Activated T-cell treated with anti-CD3 and anti-CD28 coated beads for 4 hours (primary cell): ENCODE data around the gene C1orf159.
"Not testable (repeated sequence)": the region's sequence is repeated elsewhere in the genome, so short reads cannot be mapped to it uniquely, and the experiment has no call there.

Source experiments
- DNase-seq: peaks from one replicate; pipeline ENCODE4 v3.0.0-alpha.2; 2020

C1orf159 gene

GRCh38 chr1:1116701-1117468, 996 bp upstream of the C1orf159 start:
- DNase-seq: peak; percentile 35

GRCh38 chr1:1115136-1115785, 628 bp downstream of the C1orf159 start:
- no peak for DNase-seq

DNA sequence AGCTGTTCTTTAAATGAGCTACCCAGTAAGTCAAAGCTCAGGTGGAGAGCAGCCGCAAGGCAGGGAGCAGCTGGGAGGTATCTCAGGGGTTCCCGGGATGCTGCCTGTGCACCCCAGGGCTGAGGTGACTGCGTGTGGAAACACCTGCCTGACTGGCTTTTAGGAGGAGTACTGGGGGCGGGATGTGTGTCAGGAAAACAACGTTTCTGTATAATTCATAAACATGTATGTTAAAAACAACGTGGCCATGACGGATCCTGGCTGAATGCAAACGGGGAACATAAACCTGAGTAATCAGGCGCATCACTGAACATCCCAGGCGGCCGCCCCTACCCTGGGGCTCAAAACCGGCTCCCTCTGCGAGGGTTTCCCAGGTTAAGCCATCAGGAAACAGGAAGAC, 1.5 kb downstream of the C1orf159 start:
- DNase-seq: no peak

GRCh38 chr1:1112237-1112985, 3.5 kb downstream of the C1orf159 start:
- no peak for DNase-seq

DNA sequence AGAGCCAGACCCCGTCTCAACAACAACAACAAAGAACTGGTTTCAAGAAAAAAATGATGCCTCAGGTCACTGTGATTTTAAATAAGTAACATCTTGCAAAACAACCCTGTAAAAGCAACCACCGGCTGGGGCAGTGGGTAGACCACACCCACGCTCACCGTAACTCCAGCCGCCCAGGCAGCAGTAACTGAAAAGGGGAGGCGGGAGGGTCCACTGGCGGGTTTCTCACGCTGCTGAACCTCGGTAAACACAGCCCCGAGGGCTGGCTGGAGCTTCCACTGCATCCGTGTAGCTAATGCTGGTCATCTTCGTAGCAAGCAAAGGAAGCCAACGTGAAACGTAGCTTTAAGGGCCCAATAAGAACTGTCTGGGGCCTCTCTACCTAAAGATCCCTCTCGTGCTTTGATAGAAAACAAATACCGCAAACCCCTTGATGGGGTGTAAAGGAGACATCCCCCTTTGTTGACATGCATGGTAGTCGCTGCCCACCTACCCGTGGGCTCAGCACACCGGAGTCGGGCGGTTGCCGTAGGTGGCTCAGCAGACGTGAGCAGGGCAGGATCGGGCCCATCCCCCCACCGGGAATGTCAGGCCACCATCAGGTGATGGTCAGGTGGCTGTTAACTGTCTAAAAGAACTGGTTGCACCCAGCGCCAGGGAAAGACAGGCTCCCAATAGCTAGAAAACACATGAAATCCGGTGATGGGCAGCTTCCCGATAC, 4.2 kb downstream of the C1orf159 start:
- no peak for DNase-seq

DNA sequence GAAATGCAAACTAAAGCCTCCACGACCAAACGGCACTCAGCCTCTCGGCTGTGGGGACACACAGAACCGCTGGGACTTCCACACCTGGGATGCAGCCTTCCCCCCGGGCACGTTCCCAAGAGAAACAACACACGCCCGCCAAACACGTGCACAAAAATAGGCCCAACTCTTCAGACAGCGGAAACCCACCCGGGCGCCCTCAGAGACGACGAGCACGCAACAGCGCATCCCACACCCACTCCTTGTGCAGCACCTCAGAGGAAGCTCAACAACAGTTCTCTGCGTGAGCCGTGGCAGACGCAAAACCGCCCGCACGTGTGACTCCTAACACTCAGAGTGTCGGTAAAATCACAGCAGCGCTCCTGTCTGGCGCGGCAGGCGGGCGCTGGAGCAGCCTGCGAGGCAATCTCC, 5.3 kb downstream of the C1orf159 start:
- no peak for DNase-seq

DNA sequence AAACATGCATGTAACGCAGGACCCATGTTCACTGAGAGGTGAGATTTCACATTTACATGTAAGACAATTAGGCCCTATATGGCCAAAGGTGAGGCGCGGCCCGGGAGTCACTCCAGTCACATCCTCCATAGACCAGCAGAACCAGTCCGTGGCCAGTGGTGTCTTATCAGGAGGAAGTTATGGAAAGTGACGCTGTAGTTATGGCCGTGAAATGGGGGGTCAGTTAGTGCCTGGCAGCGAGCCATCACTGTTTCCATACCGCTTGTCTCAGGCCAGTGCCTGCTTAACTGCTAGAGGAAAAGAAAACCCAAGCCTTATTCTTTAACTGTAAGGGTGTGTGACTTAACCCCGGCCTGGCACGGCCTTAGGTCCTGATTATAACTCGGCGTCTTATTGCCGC, 6.1 kb downstream of the C1orf159 start:
- no peak for DNase-seq

- no peak for DNase-seq
These were observed 9.2 kb downstream of the C1orf159 start for GRCh38 chr1:1106510-1107221.

DNA sequence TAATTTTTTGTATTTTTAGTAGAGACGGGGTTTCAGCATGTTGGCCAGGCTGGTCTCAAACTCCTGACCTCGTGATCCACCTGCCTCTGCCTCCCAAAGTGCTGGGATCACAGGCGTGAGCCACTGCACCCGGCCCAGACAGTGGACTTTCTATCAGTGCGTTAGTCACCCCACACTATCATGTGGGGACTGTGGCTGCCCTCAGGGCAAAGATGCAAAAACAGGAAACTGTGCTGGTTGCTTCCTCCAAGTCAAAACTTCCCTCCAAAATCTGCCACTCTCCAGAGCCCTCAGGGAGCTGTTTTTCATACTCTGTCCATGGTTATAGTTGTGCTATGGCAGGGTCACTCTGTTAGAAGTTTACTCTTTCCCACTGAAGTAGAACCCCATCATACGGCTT, 11.7 kb downstream of the C1orf159 start:
- DNase-seq: not testable (repeated sequence)

DNA sequence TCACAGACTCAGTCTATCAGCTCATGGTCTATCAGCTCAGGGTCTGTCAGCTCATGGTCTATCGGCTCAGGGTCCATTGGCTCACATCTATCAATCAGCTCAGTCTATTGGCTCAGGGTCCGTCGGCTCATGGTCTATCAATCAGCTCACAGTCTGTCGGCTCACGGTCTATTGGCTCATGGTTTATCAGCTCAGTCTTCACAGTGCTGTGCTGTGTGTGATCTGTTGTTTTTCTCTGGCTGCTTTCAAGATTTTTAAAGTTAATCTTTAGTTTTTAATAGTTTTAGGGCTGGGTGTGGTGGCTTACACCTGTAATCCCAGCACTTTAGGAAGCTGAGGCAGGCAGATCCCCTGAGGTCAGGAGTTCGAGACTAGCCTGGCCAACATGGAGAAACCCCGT, 14.4 kb downstream of the C1orf159 start:
- no peak for DNase-seq

- DNase-seq: no peak
These were observed 15.6 kb downstream of the C1orf159 start for GRCh38 chr1:1100296-1100695.

DNA sequence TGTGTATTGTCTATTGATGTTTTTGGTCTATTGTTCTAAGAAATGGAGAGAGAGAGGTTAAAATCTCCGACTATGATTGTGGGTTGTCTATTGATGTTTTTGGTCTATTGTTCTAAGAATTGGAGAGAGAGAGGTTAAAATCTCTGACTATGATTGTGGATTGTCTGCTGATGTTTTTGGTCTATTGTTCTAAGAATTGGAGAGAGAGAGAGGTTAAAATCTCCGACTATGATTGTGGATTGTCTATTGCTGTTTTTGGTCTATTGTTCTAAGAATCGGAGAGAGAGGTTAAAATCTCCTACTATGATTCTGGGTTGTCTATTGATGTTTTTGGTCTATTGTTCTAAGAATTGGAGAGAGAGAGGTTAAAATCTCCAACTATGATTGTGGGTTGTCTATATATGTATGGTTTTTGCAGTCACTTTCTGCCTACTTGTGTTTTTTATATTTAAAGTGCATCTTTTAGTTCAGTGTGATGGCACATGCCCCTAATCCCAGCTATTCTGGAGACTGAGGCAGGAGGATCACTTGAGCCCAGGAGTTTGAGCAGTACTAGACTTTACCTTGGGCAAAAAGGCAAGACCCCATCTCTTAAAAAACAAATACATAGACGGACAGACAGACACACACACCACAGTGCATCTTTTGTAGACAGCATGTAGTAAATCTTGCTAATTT, 16.2 kb downstream of the C1orf159 start:
- DNase-seq: no peak

DNA sequence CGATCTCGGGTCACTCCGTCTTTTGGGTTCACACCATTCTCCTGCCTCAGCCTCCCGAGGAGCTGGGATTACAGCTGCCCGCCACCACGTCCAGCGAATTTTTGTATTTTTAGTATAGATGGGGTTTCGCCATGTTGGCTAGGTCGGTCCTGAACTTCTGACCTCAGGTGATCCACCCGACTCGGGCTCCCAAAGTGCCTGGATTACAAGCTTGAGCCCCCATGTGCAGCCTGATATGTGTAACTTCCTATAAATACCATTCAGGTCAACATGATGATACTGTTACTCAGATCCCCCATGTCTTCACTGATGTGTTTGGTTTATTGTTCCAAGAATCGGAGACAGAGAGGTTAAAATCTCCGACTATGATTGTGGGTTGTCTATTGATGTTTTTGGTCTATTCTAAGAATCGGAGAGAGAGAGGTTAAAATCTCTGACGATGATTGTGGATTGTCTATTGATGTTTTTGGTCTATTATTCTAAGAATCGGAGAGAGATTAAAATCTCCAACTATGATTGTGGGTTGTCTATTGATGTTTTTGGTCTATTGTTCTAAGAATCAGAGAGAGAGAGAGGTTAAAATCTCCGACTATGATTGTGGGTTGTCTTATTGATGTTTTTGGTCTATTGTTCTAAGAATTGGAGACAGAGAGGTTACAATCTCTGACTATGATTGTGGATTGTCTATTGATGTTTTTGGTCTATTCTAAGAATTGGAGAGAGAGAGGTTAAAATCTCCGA, 17.0 kb downstream of the C1orf159 start:
- no peak for DNase-seq

DNA sequence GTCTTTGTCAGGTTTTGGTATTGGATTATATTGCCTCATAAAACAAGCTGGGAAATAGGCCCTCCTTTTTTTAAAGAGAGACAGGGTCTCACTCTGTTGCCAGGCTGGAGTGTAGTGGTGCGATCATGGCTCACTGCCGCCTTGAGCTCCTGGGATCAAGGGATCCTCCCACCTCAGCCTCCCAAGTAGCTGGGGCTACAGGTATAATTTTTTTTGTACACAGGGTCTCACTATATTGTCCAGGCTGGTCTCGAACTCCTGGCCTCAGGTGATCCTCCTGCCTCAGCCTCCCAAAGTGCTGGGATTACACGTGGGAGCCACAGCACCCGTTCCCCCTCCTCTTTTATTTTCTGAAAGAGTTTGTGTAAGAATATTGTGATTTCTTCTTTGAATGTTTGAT, 19.8 kb downstream of the C1orf159 start:
- not testable (repeated sequence) for DNase-seq

- DNase-seq: no peak
These were observed 20.9 kb downstream of the C1orf159 start for GRCh38 chr1:1094981-1095380.

GRCh38 chr1:1093610-1093943, 22.3 kb downstream of the C1orf159 start:
- DNase-seq: no peak

GRCh38 chr1:1092894-1093609, 22.8 kb downstream of the C1orf159 start:
- no peak for DNase-seq

DNA sequence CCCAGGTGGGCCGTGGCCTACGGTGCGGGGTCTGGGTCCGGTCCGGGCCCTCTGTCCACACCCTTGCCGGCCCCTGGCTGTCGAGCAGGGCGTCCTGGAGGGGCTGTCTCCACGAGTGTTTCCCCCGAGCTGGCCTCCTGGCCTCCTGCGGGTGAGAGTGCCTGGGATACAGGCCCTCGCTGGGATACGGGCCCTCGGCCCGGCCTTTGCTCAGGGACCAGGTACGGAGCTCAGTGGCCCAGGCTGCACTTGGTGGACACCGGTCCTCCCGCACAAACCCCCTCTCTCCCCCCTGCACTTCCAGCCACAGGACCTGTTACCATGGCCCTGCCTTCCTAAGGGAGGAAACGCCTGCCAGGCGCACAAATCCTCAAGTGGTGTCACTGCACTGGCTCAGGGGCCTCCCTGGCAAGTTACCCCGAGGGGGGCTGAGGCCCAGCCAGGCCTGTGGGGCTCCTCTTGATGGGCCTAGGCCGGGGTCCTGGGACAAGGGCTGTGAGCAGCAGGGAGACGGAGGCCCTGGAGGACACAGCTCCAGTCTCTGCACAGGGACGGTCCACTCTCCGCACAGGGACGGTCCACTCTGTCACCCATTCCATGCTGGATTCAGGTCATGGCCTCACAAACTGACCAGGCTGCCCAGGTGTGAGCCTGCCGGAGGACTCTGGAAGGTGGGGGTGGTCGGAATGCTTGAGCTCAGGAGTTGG, 23.6 kb downstream of the C1orf159 start:
- DNase-seq: no peak

- no peak for DNase-seq
These were observed 24.3 kb downstream of the C1orf159 start for GRCh38 chr1:1091344-1092148.
